Motor neuron (in vitro differentiated cells): ENCODE results near the gene MRPL43. TPM values are rescaled to one million over a fixed set of nuclear protein-coding genes. Genes with fewer than 3 reads are reported as not detected.

ENCODE experiments used
- ATAC-seq, 8 experiments: fragments of 200-7000 bp; cut with Tn5 transposase; replicated peaks in 6 of 8; 2 replicates each; pipeline ENCODE4 v1.8.0; 2021; ENCODE audit warnings: mild to moderate bottlenecking in 8 of 8, moderate library complexity in 8 of 8
- H3K27ac ChIP-seq, 2 donors: fragments of 250-450 bp; sonication (Bioruptor Pico); 2 replicates each; pipeline ENCODE4 v1.9.0; 2021; ENCODE audit warnings: antibody characterized with exemption in 2 of 2, mild to moderate bottlenecking in 2 of 2, moderate library complexity in 1 of 2
- H3K4me1 ChIP-seq, 2 donors: fragments of 250-450 bp; sonication (Bioruptor Pico); replicated peaks in 1 of 2; 2 replicates each; pipeline ENCODE4 v1.6.1; 2021; ENCODE audit warnings: antibody characterized with exemption in 2 of 2, mild to moderate bottlenecking in 2 of 2, moderate library complexity in 1 of 2
- H3K4me3 ChIP-seq, 5 donors: fragments of 250-450 bp; sonication (Bioruptor Pico); 2 replicates each; pipeline ENCODE4 v1.9.0; 2021; ENCODE audit warnings: antibody characterized with exemption in 5 of 5, mild to moderate bottlenecking in 5 of 5, moderate library complexity in 4 of 5
- WGBS, 10 experiments: fragments of 450-650 bp; shearing (Covaris generic); methylation state at CpG; one replicate each; pipeline ENCODE4 v1.0.0; 2022; 5-methylcytosine and 5-hydroxymethylcytosine counted together
- in situ Hi-C, 9 experiments: fragments of 400-800 bp; cut with MboI; loops; one replicate each; pipeline ENCODE4 v1.15.0; 2021; ENCODE audit warnings: low sequenced_read_pairs in 9 of 9, low pct_unique_long_range_greater_than_20kb in 2 of 9; ENCODE audit not compliant: unreplicated experiment in 9 of 9
- total RNA-seq, 8 experiments: library from RNA; unstranded; fragments of 300-600 nt; gene quantifications; 2 replicates each; pipeline versions ENCODE4 v1.2.3 to v1.2.4, GENCODE V29; 2022

Gene MRPL43
- total RNA-seq, 8 experiments from 2014 or later = 57.8 to 101 (median 71.6) TPM

GRCh38 chr10:100948916-100949315 lies 38.4 kb downstream of the MRPL43 start:
- no peak for ATAC-seq
- H3K4me1 ChIP-seq = no peaks in the 10 kb centered on the region
- H3K27ac ChIP-seq = no peak overlapping the region
- no peak overlapping the region for H3K4me3 ChIP-seq
- 96 to 100% (median 100%) methylated on average over 1 to 3 of the region's 3 CpGs for WGBS, 10 experiments
- in situ Hi-C loops = no loop called here

GRCh38 chr10:100945754-100946153 lies 41.5 kb downstream of the MRPL43 start:
- H3K27ac ChIP-seq = no peak overlapping the region
- in situ Hi-C loops = no loop called here
- no peak for ATAC-seq
- no peak overlapping the region for H3K4me3 ChIP-seq
- no peaks in the 10 kb centered on the region for H3K4me1 ChIP-seq

GRCh38 chr10:100943508-100943907 lies 43.8 kb downstream of the MRPL43 start:
- ATAC-seq = no peak
- Histone ChIP-seq H3K4me1 (no peaks in the 10 kb centered on the region), H3K27ac (no peak overlapping the region), H3K4me3 (no peak overlapping the region)
- in situ Hi-C loops = no loop called here

GRCh38 chr10:100942229-100942628 lies 45.1 kb downstream of the MRPL43 start:
- no peak for ATAC-seq
- 82 to 100% (median 100%) methylated on average over 2 to 3 of the region's 3 CpGs; no CpG with 5 or more reads in 5 of the 10 experiments for WGBS, 10 experiments

GRCh38 chr10:100939763-100940344 lies 47.4 kb downstream of the MRPL43 start:
- in situ Hi-C loops = no loop called here
- Histone ChIP-seq H3K27ac (no peak overlapping the region), H3K4me3 (no peak overlapping the region), H3K4me1 (no peaks in the 10 kb centered on the region)
- no peak for ATAC-seq

More at GRCh38 chr10:100942229-100942628, 45.1 kb downstream of the MRPL43 start:
- Histone ChIP-seq H3K4me1 (no peaks in the 10 kb centered on the region), H3K27ac (no peak overlapping the region), H3K4me3 (no peak overlapping the region)
- in situ Hi-C loops = no loop called here

Other genes with a start within 250 kb of the MRPL43 start
- 1 to 10 TPM in 3 of 8 experiments, under 1 TPM in 4, not detected in 1; 0.13 to 2.2 (median 0.77) TPM for gene PAX2, start 241.9 kb downstream of the MRPL43 start, total RNA-seq
- gene SLF2, start 74.5 kb downstream of the MRPL43 start, total RNA-seq = 10 to 100 TPM; 18.9 to 42.7 (median 31.5) TPM
- gene SEMA4G, start 18.0 kb downstream of the MRPL43 start, total RNA-seq = 10 to 100 TPM in 5 of 8 experiments, 1 to 10 TPM in 3; 3.2 to 17.0 (median 10.1) TPM
- 10 to 100 TPM in 4 of 8 experiments, 1 to 10 TPM in 4; 5.7 to 31.3 (median 10.5) TPM for gene TWNK, start within 50 bp of the MRPL43 start, total RNA-seq
- gene LZTS2, start 12.3 kb upstream of the MRPL43 start, total RNA-seq = 10 to 100 TPM; 24.4 to 59.7 (median 48.2) TPM
- gene PDZD7, start 43.6 kb upstream of the MRPL43 start, total RNA-seq = 1 to 10 TPM in 6 of 8 experiments, under 1 TPM in 2; 0.27 to 9.6 (median 3.5) TPM
- 10 to 100 TPM; 12.9 to 54.6 (median 26.1) TPM for gene SFXN3, start 43.7 kb upstream of the MRPL43 start, total RNA-seq
- gene KAZALD1, start 74.5 kb upstream of the MRPL43 start, total RNA-seq = 10 to 100 TPM in 3 of 8 experiments, 1 to 10 TPM in 5; 1.1 to 47.5 (median 2.6) TPM
- gene TLX1, start 143.8 kb upstream of the MRPL43 start, total RNA-seq = under 1 TPM in 5 of 8 experiments, not detected in 3; 0.05 to 0.66 (median 0.45) TPM
- gene LBX1, start 242.0 kb upstream of the MRPL43 start, total RNA-seq = 10 to 100 TPM in 3 of 8 experiments, 1 to 10 TPM in 3, under 1 TPM in 2; 0.29 to 58.6 (median 1.8) TPM